ENCODE measurements around the gene GPC5. TPM values are rescaled to one million over a fixed set of nuclear protein-coding genes. Genes with fewer than 3 reads are reported as not detected.

Gene GPC5
- total and polyA plus RNA-seq, 2 of the 13 experiments (the other 11 are each of a cell fraction or from before 2014, with no cell fraction given), result 0.02 to 0.07 TPM

- H3K79me2 ChIP-seq (ENCODE audit: insufficient read depth, low read length), result no peaks in the 10 kb centered on the region
- no peak for FAIRE-seq
- no peak overlapping the region for H3K9ac ChIP-seq (ENCODE audit: insufficient read depth, low read depth, low read length)
- H3K4me1 ChIP-seq (ENCODE audit: insufficient read depth, low read length), result no peaks in the 10 kb centered on the region
- WGBS (ENCODE audit: low lambda C conversion rate), result under 1% methylated on average over 3 of the region's 3 CpGs
- no peak overlapping the region for H3K27ac ChIP-seq (ENCODE audit: extremely low read length, insufficient read depth, low read length)
- no peaks in the 10 kb centered on the region for H4K20me1 ChIP-seq (ENCODE audit: insufficient read depth, low read length)
- H3K4me3 ChIP-seq (replicated peaks in 1 of 3; ENCODE audit: insufficient read depth in 1 of 3, low read depth in 2 of 3, low read length in 3 of 3), result no peak overlapping the region
- in situ Hi-C loops (cut with HindIII; ENCODE audit: extremely low pct_ligation_motif_present, low pct_unique_long_range_greater_than_20kb) (no loop called here), intact Hi-C loops (cut with micrococcal nuclease; ENCODE audit: unreplicated experiment) (no loop called here)
- no peak for DNase-seq (ENCODE audit: low spot score)
- CTCF ChIA-PET (ENCODE audit: low intra/inter-chr PET ratio, low total read pairs), result no interaction called here
- BruUV-seq (replicated peaks), result no TSS peak
- H3K4me2 ChIP-seq (ENCODE audit: low read depth, low read length), result no peak overlapping the region
- no peaks in the 10 kb centered on the region for H3K27me3 ChIP-seq (ENCODE audit: control insufficient read depth in 1 of 2, insufficient read depth in 2 of 2, low read length in 2 of 2)
- H3K9me3 ChIP-seq (ENCODE audit: low read length), result no peaks in the 10 kb centered on the region
- POLR2A ChIA-PET, result no interaction called here
- H2AFZ ChIP-seq (ENCODE audit: low read length), result no peak overlapping the region
- H3K36me3 ChIP-seq (replicated peaks in 1 of 2; ENCODE audit: control insufficient read depth in 1 of 2, insufficient read depth in 2 of 2, low read length in 2 of 2), result no peaks in the 10 kb centered on the region
- ATAC-seq, result no peak
- no peak for TF ChIP-seq FOXC1 (CRISPR knock-in tag; IDR thresholded peaks at IDR 0.05; ENCODE audit: borderline replicate concordance)
- TF ChIP-seq ZNF792 (CRISPR knock-in tag; IDR thresholded peaks at IDR 0.05), result no peak
- TF ChIP-seq EZH2 (conservative IDR thresholded peaks at IDR 0.05; ENCODE audit: low read depth, low read length), result no peak
- no peak for TF ChIP-seq FOXK1 (CRISPR knock-in tag; IDR thresholded peaks at IDR 0.05; ENCODE audit: borderline replicate concordance, low read depth)
- TF ChIP-seq CEBPB (IDR thresholded peaks at IDR 0.05; ENCODE audit: borderline replicate concordance, low read depth, low read length), result no peak
- no peak for TF ChIP-seq HMGXB3 (CRISPR knock-in tag; IDR thresholded peaks at IDR 0.05; ENCODE audit: borderline replicate concordance)
- TF ChIP-seq YEATS2 (CRISPR knock-in tag; IDR thresholded peaks at IDR 0.05; ENCODE audit: borderline replicate concordance), result no peak
- TF ChIP-seq SNAPC5 (CRISPR knock-in tag; IDR thresholded peaks at IDR 0.05; ENCODE audit: borderline replicate concordance), result no peak
- no peak for TF ChIP-seq HINFP (CRISPR knock-in tag; IDR thresholded peaks at IDR 0.05; ENCODE audit: low read depth)
- TF ChIP-seq ZNF264 (CRISPR knock-in tag; IDR thresholded peaks at IDR 0.05), result no peak
- no peak for TF ChIP-seq ZNF335 (CRISPR knock-in tag; IDR thresholded peaks at IDR 0.05)
- no peak for TF ChIP-seq HIVEP1 (CRISPR knock-in tag; IDR thresholded peaks at IDR 0.05)
- no peak for TF ChIP-seq ZNF704 (CRISPR knock-in tag; IDR thresholded peaks at IDR 0.05; ENCODE audit: borderline replicate concordance)
- no peak for TF ChIP-seq SALL2 (CRISPR knock-in tag; IDR thresholded peaks at IDR 0.05)
- TF ChIP-seq NFYB (CRISPR knock-in tag; IDR thresholded peaks at IDR 0.05), result no peak
- TF ChIP-seq TFDP1 (CRISPR knock-in tag; IDR thresholded peaks at IDR 0.05; ENCODE audit: borderline replicate concordance), result no peak
Measured at GRCh38 chr13:92873029-92873428, 1474.6 kb downstream of the GPC5 start.

Measured in HepG2 (cell line).